ENCODE measurements around the gene ORM1. TPM values are rescaled to one million over a fixed set of nuclear protein-coding genes. Genes with fewer than 3 reads are reported as not detected.

The ORM1 gene
- total RNA-seq, 1 donor from 2014 or later: 9.2 TPM

DNA sequence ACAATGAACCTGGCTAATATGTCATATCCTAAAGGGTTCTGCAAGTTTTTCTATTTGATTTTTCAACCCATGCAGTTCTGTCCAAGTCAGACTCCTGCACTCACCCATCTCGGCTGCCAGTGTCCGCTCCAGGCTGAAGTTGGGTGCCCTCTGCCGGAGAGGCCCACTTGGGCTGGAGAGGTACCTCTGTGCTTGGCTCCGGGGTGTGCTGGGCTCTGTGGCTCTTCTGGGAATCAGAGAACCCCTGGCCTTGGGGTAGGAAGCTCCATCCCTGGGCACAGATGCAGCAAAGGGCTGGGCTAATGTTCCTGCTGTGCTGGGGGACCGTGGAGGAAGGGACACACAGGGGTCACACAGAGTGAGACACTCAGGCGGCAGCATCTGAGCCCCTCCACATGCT is 32.9 kb downstream of the ORM1 start:
- intact Hi-C loops (cut with DNase I): no loop called here
- Histone ChIP-seq H3K27me3 (ENCODE audit: low read depth) (no peaks in the 10 kb centered on the region), H3K4me1 (no peaks in the 10 kb centered on the region), H3K4me3 (no peak overlapping the region), H3K9me3 (no peaks in the 10 kb centered on the region), H3K36me3 (peaks cover 93% of the 10 kb centered on the region), H3K27ac (no peak overlapping the region)
- TF ChIP-seq, protein P1, sequence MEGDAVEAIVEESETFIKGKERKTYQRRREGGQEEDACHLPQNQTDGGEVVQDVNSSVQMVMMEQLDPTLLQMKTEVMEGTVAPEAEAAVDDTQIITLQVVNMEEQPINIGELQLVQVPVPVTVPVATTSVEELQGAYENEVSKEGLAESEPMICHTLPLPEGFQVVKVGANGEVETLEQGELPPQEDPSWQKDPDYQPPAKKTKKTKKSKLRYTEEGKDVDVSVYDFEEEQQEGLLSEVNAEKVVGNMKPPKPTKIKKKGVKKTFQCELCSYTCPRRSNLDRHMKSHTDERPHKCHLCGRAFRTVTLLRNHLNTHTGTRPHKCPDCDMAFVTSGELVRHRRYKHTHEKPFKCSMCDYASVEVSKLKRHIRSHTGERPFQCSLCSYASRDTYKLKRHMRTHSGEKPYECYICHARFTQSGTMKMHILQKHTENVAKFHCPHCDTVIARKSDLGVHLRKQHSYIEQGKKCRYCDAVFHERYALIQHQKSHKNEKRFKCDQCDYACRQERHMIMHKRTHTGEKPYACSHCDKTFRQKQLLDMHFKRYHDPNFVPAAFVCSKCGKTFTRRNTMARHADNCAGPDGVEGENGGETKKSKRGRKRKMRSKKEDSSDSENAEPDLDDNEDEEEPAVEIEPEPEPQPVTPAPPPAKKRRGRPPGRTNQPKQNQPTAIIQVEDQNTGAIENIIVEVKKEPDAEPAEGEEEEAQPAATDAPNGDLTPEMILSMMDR (IDR thresholded peaks at IDR 0.05): no peak
- ATAC-seq (no peak), DNase-seq (no peak)

DNA sequence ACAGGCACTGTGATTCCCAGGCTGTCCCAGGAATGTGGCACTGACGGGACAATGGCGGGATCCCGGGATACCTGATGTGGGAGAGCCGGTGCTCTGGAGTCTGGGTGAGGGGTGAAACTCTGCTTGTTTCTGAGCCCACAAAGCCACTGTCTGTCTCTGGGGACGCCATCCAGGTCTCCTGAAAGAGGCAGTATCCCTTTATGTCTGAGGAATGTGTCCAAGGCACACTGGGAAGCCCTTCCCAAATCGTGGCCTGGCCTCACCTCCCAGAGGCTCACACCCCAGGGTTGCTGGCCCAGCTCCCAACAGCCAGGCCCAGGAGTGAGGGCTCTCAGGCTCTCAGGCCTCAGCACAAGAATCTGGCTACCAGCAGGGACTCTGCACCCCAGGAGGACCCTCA is 33.9 kb downstream of the ORM1 start:
- Histone ChIP-seq H3K36me3 (peaks cover 93% of the 10 kb centered on the region), H3K9me3 (no peaks in the 10 kb centered on the region), H3K4me1 (no peaks in the 10 kb centered on the region), H3K27me3 (ENCODE audit: low read depth) (no peaks in the 10 kb centered on the region), H3K4me3 (no peak overlapping the region), H3K27ac (no peak overlapping the region)
- DNase-seq: no peak
- intact Hi-C loops (cut with DNase I): no loop called here
- no peak for ATAC-seq
- TF ChIP-seq, protein P1 (IDR thresholded peaks at IDR 0.05): no peak

DNA sequence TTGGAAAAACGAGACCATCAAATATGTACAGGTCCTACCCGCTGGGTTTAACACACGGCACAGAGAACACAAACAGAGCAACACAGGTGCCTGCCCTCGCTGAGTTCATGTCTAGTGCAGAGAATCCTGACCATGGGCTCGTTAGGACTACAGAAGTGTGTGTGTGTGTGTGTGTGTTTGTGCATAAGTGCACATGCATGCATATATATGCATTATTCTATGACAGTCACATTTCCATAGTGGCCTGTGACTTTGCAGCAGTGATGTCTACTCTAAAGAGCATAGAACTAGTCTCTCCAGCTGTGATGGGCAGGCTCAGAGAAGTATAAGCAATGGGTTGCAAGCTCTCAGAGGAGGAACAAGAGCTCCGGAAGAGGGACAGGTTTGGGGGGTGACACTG is 34.5 kb downstream of the ORM1 start:
- Histone ChIP-seq H3K27me3 (ENCODE audit: low read depth) (no peaks in the 10 kb centered on the region), H3K36me3 (peaks cover 93% of the 10 kb centered on the region), H3K4me1 (no peaks in the 10 kb centered on the region), H3K4me3 (no peak overlapping the region), H3K9me3 (no peaks in the 10 kb centered on the region), H3K27ac (no peak overlapping the region)
- intact Hi-C loops (cut with DNase I): no loop called here
- ATAC-seq: no peak
- TF ChIP-seq, protein P1 (IDR thresholded peaks at IDR 0.05): no peak
- no peak for DNase-seq

DNA sequence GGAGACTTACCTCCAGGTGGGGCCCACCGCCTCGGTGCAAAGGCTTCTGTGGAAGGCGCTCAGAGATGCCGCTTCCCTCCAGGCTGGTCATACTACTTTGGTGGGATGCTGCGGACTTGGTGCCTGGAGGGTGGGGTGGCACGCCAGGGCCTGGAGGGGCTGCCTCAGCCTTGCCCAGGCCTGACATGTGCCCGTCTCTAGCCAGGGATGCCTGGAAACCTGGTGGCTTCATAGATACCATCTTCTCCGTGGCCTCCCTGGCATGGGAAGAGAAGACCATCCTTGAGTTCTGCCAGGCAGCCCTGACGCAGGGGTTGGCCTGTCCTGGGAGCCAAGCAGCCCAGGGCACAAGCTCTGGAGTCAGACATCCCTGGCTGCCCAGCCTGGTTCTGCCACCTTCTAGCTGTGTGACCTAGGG is 35.0 kb downstream of the ORM1 start:
- no peaks in the 10 kb centered on the region for H3K27me3 ChIP-seq (ENCODE audit: low read depth)
- H3K4me1 ChIP-seq: no peaks in the 10 kb centered on the region
- peak in 1 of 2 donors; percentile 5 for ATAC-seq
- TF ChIP-seq, protein P1 (IDR thresholded peaks at IDR 0.05): no peak
- no peak for DNase-seq
- peaks cover 93% of the 10 kb centered on the region for H3K36me3 ChIP-seq
- no peak overlapping the region for H3K27ac ChIP-seq
- no peak overlapping the region for H3K4me3 ChIP-seq
- H3K9me3 ChIP-seq: no peaks in the 10 kb centered on the region
- intact Hi-C loops (cut with DNase I): no loop called here

DNA sequence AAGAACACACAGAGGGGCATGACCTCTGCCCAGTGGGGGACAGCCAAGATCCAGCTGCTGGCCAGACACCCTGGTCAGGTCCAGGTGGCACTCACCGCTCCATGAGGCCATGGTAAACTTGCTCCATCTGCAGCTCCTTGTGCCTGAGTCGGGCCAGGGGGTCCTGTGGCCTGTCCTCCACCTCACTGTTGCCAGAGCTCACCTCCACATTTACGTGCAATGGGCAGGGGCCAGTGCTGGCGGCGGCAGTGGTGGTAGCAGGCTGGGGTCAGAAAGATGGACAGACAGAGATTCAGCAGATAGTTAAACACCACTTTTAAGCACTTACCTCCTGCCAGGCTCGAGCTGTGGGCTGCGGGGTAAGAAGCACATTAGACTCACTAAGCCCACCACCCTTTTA is 36.9 kb downstream of the ORM1 start:
- intact Hi-C loops (cut with DNase I): no loop called here
- ATAC-seq: no peak
- TF ChIP-seq, protein P1 (IDR thresholded peaks at IDR 0.05): no peak
- Histone ChIP-seq H3K4me1 (peaks cover 6% of the 10 kb centered on the region), H3K27ac (no peak overlapping the region), H3K27me3 (ENCODE audit: low read depth) (no peaks in the 10 kb centered on the region), H3K9me3 (no peaks in the 10 kb centered on the region), H3K36me3 (peaks cover 100% of the 10 kb centered on the region), H3K4me3 (no peak overlapping the region)
- no peak for DNase-seq

DNA sequence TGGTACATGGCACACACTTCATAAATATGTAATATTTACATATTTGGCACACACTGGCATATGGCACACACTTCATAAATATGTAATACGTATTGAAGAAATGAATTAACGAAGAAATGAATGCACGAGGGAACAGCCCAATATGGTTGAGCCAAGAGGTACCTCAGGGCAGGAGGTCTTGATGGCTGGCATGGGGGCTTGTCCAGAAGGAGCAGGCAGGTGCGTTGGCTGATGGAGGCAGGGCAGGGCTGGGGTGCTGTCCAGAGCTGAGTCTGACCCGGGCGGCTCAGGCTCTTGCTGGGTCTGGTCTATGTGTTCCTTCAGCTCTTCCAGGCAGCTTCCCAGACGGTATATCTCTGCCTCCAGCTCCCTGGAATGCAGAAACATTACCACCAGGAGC is 38.6 kb downstream of the ORM1 start:
- ATAC-seq (no peak), DNase-seq (no peak)
- H3K27me3 ChIP-seq (ENCODE audit: low read depth): no peaks in the 10 kb centered on the region
- H3K36me3 ChIP-seq: peaks cover 89% of the 10 kb centered on the region
- no peaks in the 10 kb centered on the region for H3K9me3 ChIP-seq
- H3K4me3 ChIP-seq: no peak overlapping the region
- H3K27ac ChIP-seq: no peak overlapping the region
- intact Hi-C loops (cut with DNase I): no loop called here
- peaks cover 23% of the 10 kb centered on the region for H3K4me1 ChIP-seq
- TF ChIP-seq, protein P1 (IDR thresholded peaks at IDR 0.05): no peak
